Lung (tissue), 12 donors: ENCODE results near the gene COL4A5. TPM values are rescaled to one million over a fixed set of nuclear protein-coding genes. Genes with fewer than 3 reads are reported as not detected.
A peak's percentile ranks its signal among the peaks of the same experiment; 100 is the strongest.

Experiments used
- ATAC-seq: fragments of 200-7000 bp; cut with Tn5 transposase; one replicate; pipeline ENCODE4 v1.9.1; 2020; ENCODE audit warnings: moderate number of reproducible peaks; ENCODE audit not compliant: insufficient read depth, low FRiP score
- DNase-seq, 3 donors: peaks; one replicate each; pipeline ENCODE4 v3.0.0-alpha.2; 2013 to 2017
- H3K27ac ChIP-seq, 2 donors: one replicate each; pipeline ENCODE4 v1.5.1; 2013; ENCODE audit warnings: mild to moderate bottlenecking in 2 of 2, moderate library complexity in 2 of 2, control low read depth in 1 of 2, inconsistent platforms in 1 of 2, low read depth in 1 of 2, low read length in 1 of 2
- H3K27me3 ChIP-seq, 3 donors: one replicate each; pipeline ENCODE4 v1.5.1; 2013; ENCODE audit warnings: low read length in 2 of 3; ENCODE audit not compliant: control insufficient read depth in 3 of 3, insufficient read depth in 3 of 3
- H3K36me3 ChIP-seq, 4 donors: one replicate each; pipeline ENCODE4 v1.5.1; 2013; ENCODE audit warnings: low read length in 4 of 4, mild to moderate bottlenecking in 1 of 4, moderate library complexity in 1 of 4; ENCODE audit not compliant: control insufficient read depth in 4 of 4, insufficient read depth in 4 of 4
- H3K4me1 ChIP-seq, 5 donors: one replicate each; pipeline ENCODE4 v1.5.1; 2013; ENCODE audit warnings: low read length in 5 of 5, mild to moderate bottlenecking in 2 of 5, moderate library complexity in 1 of 5; ENCODE audit not compliant: control insufficient read depth in 5 of 5, insufficient read depth in 5 of 5
- H3K4me3 ChIP-seq: one replicate; pipeline ENCODE4 v1.5.1; 2013; ENCODE audit warnings: mild to moderate bottlenecking, control low read depth, moderate library complexity
- H3K9ac ChIP-seq, 2 donors: one replicate each; pipeline ENCODE4 v1.5.1; 2013; ENCODE audit warnings: low read length in 2 of 2, control low read depth in 1 of 2; ENCODE audit not compliant: insufficient read depth in 1 of 2
- H3K9me3 ChIP-seq, 4 donors: one replicate each; pipeline ENCODE4 v1.5.1; 2013; ENCODE audit warnings: low read length in 3 of 4, mild to moderate bottlenecking in 1 of 4, moderate library complexity in 1 of 4; ENCODE audit not compliant: control insufficient read depth in 4 of 4, insufficient read depth in 3 of 4
- WGBS, 2 donors: extraction: QIAGEN DNeasy Blood & Tissue Kit; methylation state at CpG; one replicate each; pipeline ENCODE4 v1.1.7; 2013; 5-methylcytosine and 5-hydroxymethylcytosine counted together
- polyA plus RNA-seq, 2 donors: library from polyadenylated mRNA; stranded (reverse); fragments of 200-250 nt; gene quantifications; one replicate each; pipeline ENCODE4 v1.2.1, GENCODE V29; 2013
- total RNA-seq, 2 donors: library from RNA; depleted of rRNA in 1 of 2; stranded (reverse); fragments of >200 nt in 1 of 2; gene quantifications; one replicate each; pipeline ENCODE4 v1.2.1, GENCODE V29; 2014 to 2021
- TF ChIP-seq, protein P1 (sequence below): IDR thresholded peaks from 2 replicates; pipeline ENCODE4 v1.5.1; 2012; ENCODE audit warnings: mild to moderate bottlenecking; ENCODE audit errors: control extremely low read depth, extremely low read depth
- donor health status: control.
- donor health status: control.
- donor health status: Bipolar disorder and iron deficiency.
- donor health status: healthy.
- donor health status: DM: yes; HTN: yes; CAD: no.

COL4A5 gene
- total and polyA plus RNA-seq, 4 donors, result 4.3 to 253 (median 16.4) TPM

- ATAC-seq, result no peak
- H3K27me3 ChIP-seq, result peaks cover 0 to 2% (median 0%) of the 10 kb centered on the region in 3 donors
- TF ChIP-seq, protein P1, sequence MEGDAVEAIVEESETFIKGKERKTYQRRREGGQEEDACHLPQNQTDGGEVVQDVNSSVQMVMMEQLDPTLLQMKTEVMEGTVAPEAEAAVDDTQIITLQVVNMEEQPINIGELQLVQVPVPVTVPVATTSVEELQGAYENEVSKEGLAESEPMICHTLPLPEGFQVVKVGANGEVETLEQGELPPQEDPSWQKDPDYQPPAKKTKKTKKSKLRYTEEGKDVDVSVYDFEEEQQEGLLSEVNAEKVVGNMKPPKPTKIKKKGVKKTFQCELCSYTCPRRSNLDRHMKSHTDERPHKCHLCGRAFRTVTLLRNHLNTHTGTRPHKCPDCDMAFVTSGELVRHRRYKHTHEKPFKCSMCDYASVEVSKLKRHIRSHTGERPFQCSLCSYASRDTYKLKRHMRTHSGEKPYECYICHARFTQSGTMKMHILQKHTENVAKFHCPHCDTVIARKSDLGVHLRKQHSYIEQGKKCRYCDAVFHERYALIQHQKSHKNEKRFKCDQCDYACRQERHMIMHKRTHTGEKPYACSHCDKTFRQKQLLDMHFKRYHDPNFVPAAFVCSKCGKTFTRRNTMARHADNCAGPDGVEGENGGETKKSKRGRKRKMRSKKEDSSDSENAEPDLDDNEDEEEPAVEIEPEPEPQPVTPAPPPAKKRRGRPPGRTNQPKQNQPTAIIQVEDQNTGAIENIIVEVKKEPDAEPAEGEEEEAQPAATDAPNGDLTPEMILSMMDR, result no peak
Measured at GRCh38 chrX:108541286-108541685, 101.6 kb downstream of the COL4A5 start.

DNA sequence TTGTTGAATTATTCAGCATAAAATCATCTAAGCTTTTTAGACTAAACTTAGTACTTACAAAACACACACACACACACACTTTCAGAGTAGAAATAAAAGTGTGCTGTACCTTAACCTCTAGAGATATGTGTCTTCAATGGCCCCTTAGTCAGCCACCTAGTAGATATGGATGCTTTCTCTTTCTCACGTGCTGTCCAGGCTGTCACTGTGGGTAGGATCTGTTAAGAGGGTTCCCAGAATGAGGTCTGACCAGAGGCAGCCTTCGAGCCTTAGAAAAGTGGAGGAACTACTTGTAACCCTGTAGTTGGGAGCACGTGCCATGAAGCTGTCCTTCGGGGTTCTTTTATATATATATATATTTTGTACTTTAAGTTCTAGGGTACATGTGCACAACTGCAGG lies 117.9 kb downstream of the COL4A5 start:
- H3K27ac ChIP-seq, result no peak overlapping the region
- TF ChIP-seq, protein P1, result no peak
- peaks cover 0 to 6% (median 0%) of the 10 kb centered on the region in 4 donors for H3K36me3 ChIP-seq
- no peaks in the 10 kb centered on the region for H3K4me1 ChIP-seq
- WGBS, 2 donors, result 68 to 90% methylated on average over 4 of the region's 4 CpGs
- peaks cover 0 to 22% (median 11%) of the 10 kb centered on the region in 3 donors for H3K27me3 ChIP-seq
- no peak overlapping the region for H3K4me3 ChIP-seq
- no peak overlapping the region for H3K9ac ChIP-seq
- no peaks in the 10 kb centered on the region for H3K9me3 ChIP-seq
- ATAC-seq (no peak), DNase-seq (no peak)

More at GRCh38 chrX:108541286-108541685, 101.6 kb downstream of the COL4A5 start:
- Histone ChIP-seq H3K36me3 (no peaks in the 10 kb centered on the region), H3K9me3 (no peaks in the 10 kb centered on the region), H3K27ac (no peak overlapping the region), H3K4me3 (no peak overlapping the region), H3K9ac (no peak overlapping the region), H3K4me1 (no peaks in the 10 kb centered on the region)
- DNase-seq, result peak in 2 of 3 donors; percentile 5 to 8

DNA sequence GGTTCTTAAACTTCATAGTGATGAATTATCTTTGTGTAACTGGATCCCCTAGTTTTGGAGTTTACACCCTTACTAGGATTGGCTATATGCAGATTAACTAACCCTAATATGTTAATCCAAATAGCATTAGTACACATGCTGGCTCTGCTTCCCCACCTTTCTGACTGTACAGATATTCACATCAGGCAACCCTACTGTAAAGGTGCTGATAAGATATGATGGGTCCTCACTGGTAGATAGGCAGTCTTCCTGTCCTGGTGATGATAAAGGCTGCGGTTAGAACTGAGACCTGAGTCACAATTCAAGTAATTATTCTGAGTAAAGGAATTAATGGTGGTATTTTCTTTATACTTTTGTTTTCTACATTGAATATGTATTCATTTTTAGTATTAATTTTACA lies 118.6 kb downstream of the COL4A5 start:
- ATAC-seq (no peak), DNase-seq (no peak)
- Histone ChIP-seq H3K27me3 (peaks cover 0 to 23% (median 11%) of the 10 kb centered on the region in 3 donors), H3K4me1 (no peaks in the 10 kb centered on the region), H3K36me3 (peaks cover 0 to 6% (median 0%) of the 10 kb centered on the region in 4 donors), H3K4me3 (no peak overlapping the region), H3K27ac (no peak overlapping the region), H3K9me3 (no peaks in the 10 kb centered on the region), H3K9ac (no peak overlapping the region)
- TF ChIP-seq, protein P1, result no peak
- 88 to 92% methylated on average over 1 of the region's 1 CpG for WGBS, 2 donors

DNA sequence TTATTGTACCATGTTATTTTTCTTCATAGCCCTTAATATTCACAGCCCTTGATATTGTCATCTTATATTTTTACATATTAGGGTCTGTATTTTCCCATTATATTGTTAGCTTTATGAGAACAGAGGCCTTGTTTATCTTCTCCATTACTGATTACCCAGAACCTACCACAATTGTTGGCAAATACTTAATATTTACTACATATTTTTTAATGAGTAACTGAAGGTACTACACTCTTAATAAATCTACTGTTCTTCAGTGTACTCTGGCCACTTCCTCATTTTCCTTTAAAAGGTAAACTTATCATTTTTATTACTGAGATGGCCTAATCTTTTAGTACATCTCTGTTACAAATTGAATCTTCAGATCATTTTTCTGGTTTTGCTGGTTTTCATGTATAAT lies 133.5 kb downstream of the COL4A5 start:
- TF ChIP-seq, protein P1, result no peak
- ATAC-seq (no peak), DNase-seq (no peak)
- H3K4me3 ChIP-seq, result no peak overlapping the region
- no peak overlapping the region for H3K27ac ChIP-seq
- H3K4me1 ChIP-seq, result no peaks in the 10 kb centered on the region
- no peak overlapping the region for H3K9ac ChIP-seq
- H3K9me3 ChIP-seq, result no peaks in the 10 kb centered on the region
- H3K27me3 ChIP-seq, result peaks cover 0 to 12% (median 6%) of the 10 kb centered on the region in 3 donors
- no peaks in the 10 kb centered on the region for H3K36me3 ChIP-seq
